ENCODE measurements around the gene NDUFB10.

- TF ChIP-seq POLR2AphosphoS5 (IDR thresholded peaks at IDR 0.05) (no peak), EP300 (IDR thresholded peaks at IDR 0.05) (no peak), POLR2A (IDR thresholded peaks at IDR 0.05; ENCODE audit: low read depth) (no peak)
Observed at GRCh38 chr16:1914084-1914608, 45.2 kb upstream of the NDUFB10 start.

All from esophagus muscularis mucosa (tissue), 3 donors.